GM23248 (cell line): ENCODE measurements around the gene AACS. TPM values are rescaled to one million over a fixed set of nuclear protein-coding genes. Genes with fewer than 3 reads are reported as not detected.
"Not testable (repeated sequence)": the region's sequence is repeated elsewhere in the genome, so short reads cannot be mapped to it uniquely, and the experiment has no call there.

Experiments
- DNase-seq: peaks from one replicate; pipeline ENCODE4 v3.0.0-alpha.2; 2015
- H2AFZ ChIP-seq: fragments of 200-600 bp; sonication (generic); 2 replicates; pipeline ENCODE4 v1.6.1; 2016; ENCODE audit warnings: antibody characterized with exemption
- H3F3A ChIP-seq: fragments of 200-600 bp; sonication (generic); 2 replicates; pipeline ENCODE4 v1.6.1; 2016; ENCODE audit warnings: mild to moderate bottlenecking, antibody characterized with exemption, mixed run types; ENCODE audit not compliant: insufficient read depth
- H3K27ac ChIP-seq: fragments of 200-600 bp; sonication (generic); 2 replicates; pipeline ENCODE4 v1.5.1; 2016; ENCODE audit warnings: mild to moderate bottlenecking
- H3K27me3 ChIP-seq: fragments of 200-600 bp; sonication (generic); replicated peaks from 2 replicates; pipeline ENCODE4 v1.6.1; 2016; ENCODE audit warnings: mild to moderate bottlenecking; ENCODE audit not compliant: insufficient read depth
- H3K36me3 ChIP-seq: fragments of 200-600 bp; sonication (generic); 2 replicates; pipeline ENCODE4 v1.6.1; 2016; ENCODE audit warnings: low read depth, mild to moderate bottlenecking
- H3K4me1 ChIP-seq: fragments of 200-600 bp; sonication (generic); 2 replicates; pipeline ENCODE4 v1.6.1; 2016; ENCODE audit warnings: mild to moderate bottlenecking; ENCODE audit not compliant: insufficient read depth
- H3K4me2 ChIP-seq: fragments of 200-600 bp; sonication (generic); one replicate; pipeline ENCODE4 v1.6.1; 2016; ENCODE audit warnings: mild to moderate bottlenecking; ENCODE audit not compliant: unreplicated experiment
- H3K4me3 ChIP-seq: fragments of 200-600 bp; sonication (generic); 2 replicates; pipeline ENCODE4 v1.5.1; 2016; ENCODE audit warnings: mild to moderate bottlenecking
- H3K79me2 ChIP-seq: fragments of 200-600 bp; sonication (generic); 2 replicates; pipeline ENCODE4 v1.6.1; 2016; ENCODE audit warnings: mild to moderate bottlenecking; ENCODE audit not compliant: insufficient read depth
- H3K9ac ChIP-seq: fragments of 200-600 bp; sonication (generic); 2 replicates; pipeline ENCODE4 v1.6.1; 2016; ENCODE audit warnings: mild to moderate bottlenecking
- H3K9me2 ChIP-seq: fragments of 200-600 bp; sonication (generic); 2 replicates; pipeline ENCODE4 v1.6.1; 2016; ENCODE audit warnings: mixed run types, mild to moderate bottlenecking, moderate library complexity; ENCODE audit not compliant: insufficient read depth
- H3K9me3 ChIP-seq: fragments of 200-600 bp; sonication (generic); one replicate; pipeline ENCODE4 v1.6.1; 2017; ENCODE audit warnings: low read depth
- H4K20me1 ChIP-seq: fragments of 200-600 bp; sonication (generic); 2 replicates; pipeline ENCODE4 v1.6.0; 2016; ENCODE audit not compliant: insufficient read depth
- EZH2 ChIP-seq: fragments of 200-600 bp; sonication (generic); IDR thresholded peaks from 2 replicates; pipeline ENCODE4 v1.6.1; 2018; ENCODE audit warnings: antibody characterized with exemption, mild to moderate bottlenecking; ENCODE audit not compliant: insufficient read depth, poor library complexity, severe bottlenecking
- EZH2phosphoT487 ChIP-seq: fragments of 200-600 bp; sonication (generic); IDR thresholded peaks from 2 replicates; pipeline ENCODE4 v1.6.1; 2018; ENCODE audit warnings: antibody characterized with exemption, moderate library complexity, mild to moderate bottlenecking, low read depth; ENCODE audit not compliant: insufficient read depth
- WGBS, 2 experiments: methylation state at CpG; one replicate each; pipeline ENCODE4 v1.1.6; 2015 to 2017; ENCODE audit warnings: low lambda C conversion rate in 2 of 2, low coverage in 1 of 2; ENCODE audit errors: missing lambda C conversion rate in 2 of 2; 5-methylcytosine and 5-hydroxymethylcytosine counted together
- in situ Hi-C: fragments of 300-500 bp; cut with MboI; formaldehyde crosslinking; loops from 2 replicates; pipeline ENCODE4 v1.15.0; 2020
- polyA plus RNA-seq: library from polyadenylated mRNA; unstranded; fragments of >200 nt; fragmentation: Nextera tagmentation; extraction: Ambion mirVana; gene quantifications from 2 replicates; pipeline ENCODE4 v1.2.1, GENCODE V29; 2016
- total RNA-seq: library from RNA; depleted of rRNA; stranded (reverse); fragments of >200 nt; shearing (Covaris generic); gene quantifications from 2 replicates; pipeline ENCODE4 v1.2.3, GENCODE V29; 2014

AACS gene
- total and polyA plus RNA-seq, 2 experiments from 2014 or later = 14.7 to 16.9 TPM

GRCh38 chr12:125104982-125105381, 39.7 kb downstream of the AACS start:
- in situ Hi-C loops = no loop called here
- Histone ChIP-seq H3K4me3 (no peak overlapping the region), H3F3A (no peaks in the 10 kb centered on the region), H3K36me3 (peaks cover 4% of the 10 kb centered on the region; the same call in 1 of the 2 replicates), H3K27me3 (no peaks in the 10 kb centered on the region), H3K9me2 (no peaks in the 10 kb centered on the region), H3K4me2 (no peak overlapping the region), H3K9ac (no peak overlapping the region), H3K4me1 (no peaks in the 10 kb centered on the region), H3K79me2 (no peaks in the 10 kb centered on the region), H3K9me3 (no peaks in the 10 kb centered on the region), H2AFZ (no peak overlapping the region), H4K20me1 (no peaks in the 10 kb centered on the region), H3K27ac (no peak overlapping the region)
- no peak for TF ChIP-seq EZH2
- TF ChIP-seq EZH2phosphoT487 = no peak
- DNase-seq = no peak
- WGBS, 2 experiments = 84 to 86% methylated on average over 8 to 10 of the region's 10 CpGs

DNA sequence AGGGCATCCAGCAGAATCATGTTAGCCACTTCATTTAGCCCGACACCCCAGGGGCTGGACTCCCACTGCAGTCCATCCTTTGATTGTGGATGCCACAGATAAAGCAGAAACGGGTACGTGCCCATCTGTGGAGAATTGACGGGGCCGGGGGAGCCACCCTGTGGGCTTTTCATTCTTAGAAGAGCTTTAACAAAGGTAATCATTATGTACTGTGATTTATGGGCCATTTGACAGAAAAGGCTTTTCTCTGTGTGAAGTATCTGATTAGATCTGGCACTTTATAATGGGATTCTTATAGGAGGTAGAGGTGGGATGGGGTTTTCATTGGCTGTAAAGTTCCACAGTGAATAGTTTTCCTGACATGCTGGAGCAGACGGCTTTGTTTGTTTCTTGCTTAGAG, 40.4 kb downstream of the AACS start:
- no peak overlapping the region for H3K4me3 ChIP-seq
- no peak overlapping the region for H2AFZ ChIP-seq
- H3F3A ChIP-seq = no peaks in the 10 kb centered on the region
- H3K4me2 ChIP-seq = no peak overlapping the region
- no peaks in the 10 kb centered on the region for H4K20me1 ChIP-seq
- H3K9me3 ChIP-seq = no peaks in the 10 kb centered on the region
- H3K36me3 ChIP-seq = peaks cover 4% of the 10 kb centered on the region; the same call in 1 of the 2 replicates
- no peaks in the 10 kb centered on the region for H3K9me2 ChIP-seq
- no peaks in the 10 kb centered on the region for H3K79me2 ChIP-seq
- H3K4me1 ChIP-seq = no peaks in the 10 kb centered on the region
- WGBS, 2 experiments = 93 to 95% methylated on average over 6 of the region's 6 CpGs
- no peak for DNase-seq
- TF ChIP-seq EZH2phosphoT487 (no peak), EZH2 (no peak)
- in situ Hi-C loops = no loop called here
- no peaks in the 10 kb centered on the region for H3K27me3 ChIP-seq
- H3K9ac ChIP-seq = no peak overlapping the region
- no peak overlapping the region for H3K27ac ChIP-seq

DNA sequence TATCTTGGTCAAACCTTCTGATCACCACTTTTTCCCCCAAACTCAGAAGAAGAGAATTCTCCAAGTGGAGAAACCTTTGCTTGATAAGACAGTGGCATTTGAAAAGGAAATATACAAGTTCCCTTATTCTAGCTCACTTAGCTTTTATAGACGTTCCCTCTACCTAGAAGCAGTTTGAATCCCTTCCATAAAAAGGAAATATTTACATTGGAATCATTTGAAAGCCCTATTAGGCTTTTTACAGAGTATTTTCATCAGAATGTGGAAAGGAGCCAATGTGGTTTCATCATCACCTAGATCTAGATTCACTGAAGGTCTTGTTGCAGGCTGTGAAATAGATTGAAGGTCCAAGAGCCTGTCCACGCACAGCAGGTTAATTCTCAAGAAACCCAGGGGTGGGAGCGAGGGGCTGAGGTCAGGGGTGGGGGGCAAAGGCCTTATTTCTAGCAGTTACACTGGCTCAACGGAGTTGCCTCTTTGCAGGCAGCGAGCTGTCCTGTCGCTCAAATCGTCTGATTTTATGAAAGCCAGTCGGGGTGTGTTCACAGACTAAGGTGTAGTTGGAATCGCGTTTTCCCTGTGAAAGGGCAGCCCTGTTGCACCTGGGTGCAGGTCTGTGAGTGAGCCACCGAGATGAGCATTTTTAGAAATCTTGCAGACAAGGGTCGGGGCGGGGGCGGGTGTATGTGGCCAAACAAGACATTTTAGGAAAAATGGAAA, 45.6 kb downstream of the AACS start:
- Histone ChIP-seq H3K4me3 (no peak overlapping the region), H3K36me3 (peaks cover 4% of the 10 kb centered on the region; the same call in 1 of the 2 replicates), H2AFZ (no peak overlapping the region), H3K9ac (no peak overlapping the region), H3K4me1 (no peaks in the 10 kb centered on the region), H3K27ac (no peak overlapping the region), H3K27me3 (no peaks in the 10 kb centered on the region), H3K9me3 (no peaks in the 10 kb centered on the region), H3K9me2 (no peaks in the 10 kb centered on the region), H3K4me2 (no peak overlapping the region), H4K20me1 (no peaks in the 10 kb centered on the region), H3K79me2 (no peaks in the 10 kb centered on the region), H3F3A (no peaks in the 10 kb centered on the region)
- peak; percentile 43 for DNase-seq
- in situ Hi-C loops = no loop called here
- TF ChIP-seq EZH2 = no peak
- TF ChIP-seq EZH2phosphoT487 = no peak
- 96 to 98% methylated on average over 14 of the region's 14 CpGs for WGBS, 2 experiments

GRCh38 chr12:125111403-125111802, 46.2 kb downstream of the AACS start:
- no peaks in the 10 kb centered on the region for H3K9me3 ChIP-seq
- H3K4me3 ChIP-seq = no peak overlapping the region
- H3K27me3 ChIP-seq = no peaks in the 10 kb centered on the region
- no peak overlapping the region for H3K27ac ChIP-seq
- no peak for TF ChIP-seq EZH2
- H3K9me2 ChIP-seq = no peaks in the 10 kb centered on the region
- no peak overlapping the region for H3K4me2 ChIP-seq
- DNase-seq = peak; percentile 7
- peaks cover 4% of the 10 kb centered on the region; the same call in 1 of the 2 replicates for H3K36me3 ChIP-seq
- no peaks in the 10 kb centered on the region for H3F3A ChIP-seq
- H4K20me1 ChIP-seq = no peaks in the 10 kb centered on the region
- in situ Hi-C loops = no loop called here
- 94 to 95% methylated on average over 3 of the region's 3 CpGs for WGBS, 2 experiments
- no peaks in the 10 kb centered on the region for H3K4me1 ChIP-seq
- H2AFZ ChIP-seq = no peak overlapping the region
- no peaks in the 10 kb centered on the region for H3K79me2 ChIP-seq
- no peak overlapping the region for H3K9ac ChIP-seq

DNA sequence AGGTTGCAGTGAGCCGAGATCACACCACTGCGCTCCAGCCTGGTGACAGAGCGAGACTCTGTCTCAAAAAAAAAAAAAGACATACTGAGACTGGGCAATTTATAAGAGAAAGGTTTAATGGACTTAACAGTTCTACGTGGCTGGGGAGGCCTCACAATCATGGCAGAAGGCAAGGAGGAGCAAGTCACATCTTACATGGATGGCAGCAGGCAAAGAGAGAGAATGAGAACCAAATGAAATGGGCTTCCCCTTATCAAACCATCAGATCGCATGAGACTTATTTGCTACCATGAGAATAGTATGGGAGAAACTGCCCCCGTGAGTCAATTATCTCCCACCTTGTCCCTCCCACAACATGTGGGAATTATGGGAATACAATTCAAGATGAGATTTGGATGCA, 47.4 kb downstream of the AACS start:
- H4K20me1 ChIP-seq, H3F3A ChIP-seq, H3K4me1 ChIP-seq, H3K79me2 ChIP-seq, H3K36me3 ChIP-seq, H3K9me3 ChIP-seq, DNase-seq, H2AFZ ChIP-seq, H3K9ac ChIP-seq, H3K4me2 ChIP-seq, H3K27ac ChIP-seq, in situ Hi-C loops, H3K4me3 ChIP-seq, H3K9me2 ChIP-seq, H3K27me3 ChIP-seq: not testable (repeated sequence)
- 97 to 98% methylated on average over 6 of the region's 6 CpGs for WGBS, 2 experiments
